A549 (cell line): ENCODE measurements around the gene KCNQ5. TPM values are rescaled to one million over a fixed set of nuclear protein-coding genes. Genes with fewer than 3 reads are reported as not detected.

Source experiments
- ATAC-seq, 2 experiments: fragments of 200-7000 bp in 1 of 2; fragments of >200 bp in 1 of 2; cut with Nextera tagmentation in 1 of 2; cut with Tn5 transposase in 1 of 2; 3 replicates each; pipeline versions ENCODE4 v1.8.0 to v1.9.1; 2018 to 2020; ENCODE audit warnings: mild to moderate bottlenecking in 1 of 2, moderate library complexity in 1 of 2
- CTCF ChIA-PET: fragments of 300-600 bp; sonication (Branson Sonifier 250); formaldehyde crosslinking; extraction: SDS; loops from one replicate; lab custom pipeline; 2021; ENCODE audit warnings: antibody characterized with exemption, inconsistent platforms; lab: Yijun Ruan, JAX
- POLR2A ChIA-PET: fragments of 350-600 bp; formaldehyde crosslinking; extraction: SDS; loops from one replicate; lab custom pipeline; 2021; ENCODE audit warnings: antibody characterized with exemption, inconsistent platforms; lab: Yijun Ruan, JAX
- DNase-seq, 2 experiments: peaks; one replicate each; pipeline versions ENCODE4 v3.0.0 to v3.0.0-alpha.2; 2011 to 2016; ENCODE audit warnings: low read depth in 1 of 2, low spot score in 1 of 2
- FAIRE-seq: peaks from 2 replicates; lab custom pipeline; 2011; peaks lifted over from hg19 to GRCh38; lab: Jason Lieb, UNC
- H3K27ac ChIP-seq, 2 experiments: fragments of >200 bp; sonication (Bioruptor Twin); formaldehyde crosslinking; 3 replicates each; pipeline ENCODE4 v1.5.1; 2016 to 2017
- H3K4me1 ChIP-seq: fragments of >200 bp; sonication (Bioruptor Twin); formaldehyde crosslinking; 3 replicates; pipeline ENCODE4 v1.6.1; 2016
- H3K4me2 ChIP-seq: fragments of >200 bp; sonication (Bioruptor Twin); formaldehyde crosslinking; 3 replicates; pipeline ENCODE4 v1.6.1; 2016
- H3K4me3 ChIP-seq: fragments of >200 bp; sonication (Bioruptor Twin); formaldehyde crosslinking; 3 replicates; pipeline ENCODE4 v1.5.1; 2016
- H3K9me3 ChIP-seq: fragments of >200 bp; sonication (Bioruptor Twin); formaldehyde crosslinking; 3 replicates; pipeline ENCODE4 v1.6.1; 2016
- BCL3 ChIP-seq: fragments of >200 bp; sonication (Bioruptor Twin); formaldehyde crosslinking; IDR thresholded peaks from 3 replicates; pipeline ENCODE4 v1.6.1; 2016
- CEBPB ChIP-seq, 2 experiments: fragments of >200 bp in 1 of 2; sonication (Bioruptor Twin) in 1 of 2; formaldehyde crosslinking in 1 of 2; IDR thresholded peaks; 2 replicates each; pipeline ENCODE4 v1.6.1; 2012 to 2016
- EP300 ChIP-seq, 2 experiments: fragments of >200 bp; sonication (Bioruptor Twin); formaldehyde crosslinking; IDR thresholded peaks; 2 replicates in 1 of 2; 3 replicates in 1 of 2; pipeline ENCODE4 v1.6.1; 2016 to 2017
- HDAC2 ChIP-seq: fragments of 200-600 bp; sonication (generic); IDR thresholded peaks from 2 replicates; pipeline ENCODE4 v1.6.1; 2016
- HEYL ChIP-seq: fragments of 250-450 bp; sonication (Bioruptor Pico); IDR thresholded peaks from 2 replicates; pipeline ENCODE4 v1.8.0; 2021; ENCODE audit warnings: mild to moderate bottlenecking, moderate library complexity
- HOXB13 ChIP-seq: fragments of 250-450 bp; sonication (Bioruptor Pico); IDR thresholded peaks from 2 replicates; pipeline ENCODE4 v1.5.0; 2020; ENCODE audit warnings: low read depth, mild to moderate bottlenecking, moderate library complexity
- JUN ChIP-seq, 2 experiments: fragments of >200 bp; sonication (Bioruptor Twin); formaldehyde crosslinking; IDR thresholded peaks; 2 replicates in 1 of 2; 3 replicates in 1 of 2; pipeline ENCODE4 v1.6.1; 2016 to 2017
- JUNB ChIP-seq: fragments of >200 bp; sonication (Bioruptor Twin); formaldehyde crosslinking; IDR thresholded peaks from 2 replicates; pipeline ENCODE4 v1.6.1; 2016
- MAFK ChIP-seq: fragments of 450-650 bp; IDR thresholded peaks from 2 replicates; pipeline ENCODE4 v1.6.1; 2014; ENCODE audit not compliant: partially characterized antibody
- MAZ ChIP-seq: fragments of 150-350 bp; IDR thresholded peaks from 2 replicates; pipeline ENCODE4 v1.6.1; 2014; ENCODE audit warnings: antibody characterized with exemption, low read depth, low read length, borderline replicate concordance
- PBX3 ChIP-seq: IDR thresholded peaks from 2 replicates; pipeline ENCODE4 v1.6.1; 2012
- PHF8 ChIP-seq: fragments of 200-600 bp; sonication (generic); IDR thresholded peaks from 2 replicates; pipeline ENCODE4 v1.6.1; 2016; ENCODE audit warnings: low read depth, mild to moderate bottlenecking, antibody characterized with exemption, moderate library complexity, borderline replicate concordance
- REST ChIP-seq: fragments of 200-600 bp; sonication (generic); IDR thresholded peaks from 2 replicates; pipeline ENCODE4 v1.6.1; 2016; ENCODE audit warnings: antibody characterized with exemption, mild to moderate bottlenecking, moderate library complexity
- USF2 ChIP-seq: fragments of 450-650 bp; IDR thresholded peaks from 2 replicates; pipeline ENCODE4 v1.6.1; 2014; ENCODE audit warnings: antibody characterized with exemption
- ZNF302 ChIP-seq: fragments of 250-450 bp; sonication (Bioruptor Pico); IDR thresholded peaks from 2 replicates; pipeline ENCODE4 v1.9.0; 2021; ENCODE audit warnings: inconsistent platforms, mild to moderate bottlenecking, moderate library complexity
- WGBS: methylation state at CpG from one replicate; pipeline ENCODE4 v1.1.6; 2017; ENCODE audit errors: missing lambda C conversion rate; 5-methylcytosine and 5-hydroxymethylcytosine counted together
- polyA plus RNA-seq, 4 experiments: library from polyadenylated mRNA; depleted of rRNA in 3 of 4; stranded (reverse); fragments of >200 nt; fragmentation: RNase III in 1 of 4; extraction: RNeasy Plus Mini Kit Qiagen cat#74134 plus additional on column Dnase treatment in 1 of 4; gene quantifications; 2 replicates in 3 of 4; 3 replicates in 1 of 4; pipeline ENCODE4 v1.2.3, GENCODE V29; 2011 to 2017
- TF ChIP-seq, protein P1 (sequence below): fragments of 150-350 bp; IDR thresholded peaks from 2 replicates; pipeline ENCODE4 v1.6.1; 2014; ENCODE audit warnings: low read depth, mild to moderate bottlenecking, low read length
- TF ChIP-seq, protein P2 (sequence below): fragments of 250-450 bp; sonication (Bioruptor Pico); IDR thresholded peaks from 2 replicates; pipeline ENCODE4 v1.5.0; 2020; ENCODE audit warnings: low read depth, mild to moderate bottlenecking, moderate library complexity

Gene KCNQ5
- polyA plus RNA-seq, 2 of the 4 experiments (the other 2 are of a cell fraction): 1.2 to 1.3 TPM

DNA sequence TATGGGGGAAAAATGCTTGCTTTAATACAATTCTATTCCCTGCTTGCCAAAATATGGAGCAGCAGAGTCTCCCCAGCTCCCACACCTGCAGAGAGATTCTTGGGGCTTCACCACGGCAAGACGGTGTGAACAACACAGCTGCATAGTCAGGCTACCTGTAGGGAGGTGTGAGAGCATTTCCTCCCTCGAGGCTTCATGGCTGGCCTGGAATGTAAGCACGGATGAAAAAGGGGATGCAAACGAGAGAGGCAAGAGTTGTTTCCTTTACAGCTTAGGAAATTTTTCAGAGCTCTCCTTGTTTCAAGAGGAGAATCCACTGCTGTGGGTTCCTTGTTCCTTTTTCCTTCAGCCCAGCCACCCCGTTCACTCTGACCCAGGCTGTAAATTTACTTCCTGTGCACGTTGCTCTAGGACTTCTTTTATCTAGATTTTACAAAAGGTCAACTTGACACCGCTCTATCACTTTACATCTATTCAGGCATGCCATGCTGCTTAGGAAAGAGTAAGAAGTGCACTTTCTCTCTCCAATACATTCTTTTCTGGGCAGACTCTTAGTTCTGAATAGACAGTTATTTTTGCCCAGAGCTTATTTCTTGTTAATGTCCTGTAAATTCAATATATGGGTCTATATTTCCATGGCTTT, 406.4 kb downstream of the KCNQ5 start:
- Histone ChIP-seq H3K9me3 (no peaks in the 10 kb centered on the region), H3K4me1 (peaks cover 22% of the 10 kb centered on the region), H3K4me3 (no peak overlapping the region), H3K4me2 (no peak overlapping the region), H3K27ac (no peak overlapping the region)
- WGBS: 65% methylated on average over 8 of the region's 8 CpGs
- TF ChIP-seq USF2 (no peak), JUN (IDR thresholded peaks at IDR 0.05) (no peak), BCL3 (no peak), REST (no peak), ZNF302 (CRISPR knock-in tag) (no peak), HEYL (no peak), CEBPB (IDR thresholded peaks at IDR 0.05) (no peak), HOXB13 (no peak)
- TF ChIP-seq, protein P1, sequence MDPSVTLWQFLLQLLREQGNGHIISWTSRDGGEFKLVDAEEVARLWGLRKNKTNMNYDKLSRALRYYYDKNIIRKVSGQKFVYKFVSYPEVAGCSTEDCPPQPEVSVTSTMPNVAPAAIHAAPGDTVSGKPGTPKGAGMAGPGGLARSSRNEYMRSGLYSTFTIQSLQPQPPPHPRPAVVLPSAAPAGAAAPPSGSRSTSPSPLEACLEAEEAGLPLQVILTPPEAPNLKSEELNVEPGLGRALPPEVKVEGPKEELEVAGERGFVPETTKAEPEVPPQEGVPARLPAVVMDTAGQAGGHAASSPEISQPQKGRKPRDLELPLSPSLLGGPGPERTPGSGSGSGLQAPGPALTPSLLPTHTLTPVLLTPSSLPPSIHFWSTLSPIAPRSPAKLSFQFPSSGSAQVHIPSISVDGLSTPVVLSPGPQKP: no peak
- TF ChIP-seq, protein P2, sequence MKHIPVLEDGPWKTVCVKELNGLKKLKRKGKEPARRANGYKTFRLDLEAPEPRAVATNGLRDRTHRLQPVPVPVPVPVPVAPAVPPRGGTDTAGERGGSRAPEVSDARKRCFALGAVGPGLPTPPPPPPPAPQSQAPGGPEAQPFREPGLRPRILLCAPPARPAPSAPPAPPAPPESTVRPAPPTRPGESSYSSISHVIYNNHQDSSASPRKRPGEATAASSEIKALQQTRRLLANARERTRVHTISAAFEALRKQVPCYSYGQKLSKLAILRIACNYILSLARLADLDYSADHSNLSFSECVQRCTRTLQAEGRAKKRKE (CRISPR knock-in tag): no peak
- DNase-seq (no peak), FAIRE-seq (no peak), ATAC-seq (no peak)
- ChIA-PET CTCF (interaction anchor here (0.6 to 1.5 kb wide), 2 partner anchors 13 to 297 kb away, joined by 3 read pairs; no protein-coding TSS in a partner anchor), POLR2A (no interaction called here)

DNA sequence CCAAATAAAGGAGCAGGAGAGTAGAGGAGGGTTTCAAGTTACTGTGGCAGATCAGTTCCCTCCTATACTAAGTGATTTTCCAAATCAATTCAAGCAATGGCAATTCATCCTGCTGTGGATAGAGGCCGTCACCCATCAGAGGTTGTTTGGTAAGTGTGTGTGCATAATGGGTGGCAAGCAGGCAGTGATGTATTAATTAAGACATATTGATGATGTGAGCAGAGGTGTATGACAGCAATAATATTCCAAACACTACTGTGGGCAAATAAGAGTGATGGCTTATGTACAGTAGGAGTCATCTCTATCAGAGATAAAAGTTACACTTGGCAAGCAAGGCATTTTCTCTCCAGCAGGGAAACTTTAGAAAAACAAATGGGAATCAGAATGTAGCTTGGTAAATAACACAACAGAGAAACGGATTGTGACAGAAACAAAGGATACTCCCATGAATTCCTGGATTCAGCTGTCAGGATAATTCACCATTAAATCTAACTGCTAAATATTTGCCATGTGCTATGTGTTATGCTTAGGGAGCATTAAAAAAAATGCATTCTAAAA, 407.1 kb downstream of the KCNQ5 start:
- CTCF ChIA-PET: interaction anchor here (1.5 kb wide), 1 partner anchor 12 kb away, joined by 3 read pairs; no protein-coding TSS in a partner anchor
- POLR2A ChIA-PET: no interaction called here
- Histone ChIP-seq H3K4me2 (no peak overlapping the region), H3K9me3 (no peaks in the 10 kb centered on the region), H3K4me1 (peaks cover 22% of the 10 kb centered on the region), H3K27ac (no peak overlapping the region), H3K4me3 (no peak overlapping the region)
- FAIRE-seq (no peak), DNase-seq (no peak), ATAC-seq (no peak)
- WGBS: 48% methylated on average over 2 of the region's 2 CpGs
- TF ChIP-seq EP300 (IDR thresholded peaks at IDR 0.05) (no peak), MAZ (no peak)
- TF ChIP-seq, all 56 proteins: peak for 0

GRCh38 chr6:73030257-73030656, 408.4 kb downstream of the KCNQ5 start:
- H3K27ac ChIP-seq: no peak overlapping the region
- CTCF ChIA-PET: no interaction called here

More at GRCh38 chr6:73030257-73030656, 408.4 kb downstream of the KCNQ5 start:
- H3K4me3 ChIP-seq: no peak overlapping the region
- H3K4me1 ChIP-seq: peaks cover 18% of the 10 kb centered on the region
- H3K4me2 ChIP-seq: no peak overlapping the region
- ATAC-seq (no peak), FAIRE-seq (no peak), DNase-seq (no peak)
- POLR2A ChIA-PET: no interaction called here
- H3K9me3 ChIP-seq: no peaks in the 10 kb centered on the region
- TF ChIP-seq, protein P2 (CRISPR knock-in tag): no peak
- no peak for TF ChIP-seq MAFK
- TF ChIP-seq CEBPB (IDR thresholded peaks at IDR 0.05): no peak
- no peak for TF ChIP-seq PBX3
- no peak for TF ChIP-seq REST
- TF ChIP-seq PHF8: no peak
- TF ChIP-seq HDAC2: no peak
- TF ChIP-seq JUNB: no peak
